ENCODE data around the gene SERPINH1.

Gene SERPINH1

DNA sequence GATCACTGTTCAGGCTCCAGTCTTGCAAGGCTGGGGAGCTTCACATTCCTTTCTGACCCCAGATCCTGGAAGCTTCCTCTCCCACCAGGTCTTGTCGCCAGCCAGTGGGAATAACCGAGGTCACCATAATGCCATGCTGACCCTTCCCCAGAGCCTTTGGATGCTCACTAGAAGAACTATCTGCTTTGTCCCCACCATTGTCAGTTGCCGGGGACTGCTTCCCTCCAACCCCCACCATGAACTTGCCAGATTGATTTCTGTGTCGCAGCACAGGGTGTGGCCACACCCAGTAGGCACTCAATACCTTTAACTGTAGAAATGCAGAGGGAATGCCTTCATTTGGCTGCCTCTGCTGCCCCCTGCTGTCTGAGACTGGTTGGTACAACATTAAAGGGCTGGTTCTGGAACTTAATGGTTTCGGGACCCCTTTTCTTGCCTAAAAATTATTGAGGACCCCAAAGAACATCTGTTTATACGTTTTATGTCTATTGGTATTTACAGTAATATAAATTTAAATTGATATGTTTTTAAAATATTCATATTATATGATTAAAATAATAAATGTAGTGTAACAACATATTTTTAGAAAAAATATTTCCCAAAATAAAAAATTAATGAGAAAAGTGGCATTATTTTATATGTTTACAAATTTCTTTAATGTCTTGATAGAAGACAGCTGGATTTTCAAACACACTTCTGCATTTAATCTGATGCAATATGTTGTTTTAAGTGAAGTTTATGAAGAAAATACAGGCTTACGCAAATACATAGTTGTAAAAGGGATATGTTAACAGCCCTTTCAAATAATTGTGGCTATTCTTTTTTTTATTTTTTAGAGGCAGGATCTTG, 29.6 kb upstream of the SERPINH1 start:
- peak; percentile 84 for DNase-seq
- ATAC-seq: peak; percentile 54

DNA sequence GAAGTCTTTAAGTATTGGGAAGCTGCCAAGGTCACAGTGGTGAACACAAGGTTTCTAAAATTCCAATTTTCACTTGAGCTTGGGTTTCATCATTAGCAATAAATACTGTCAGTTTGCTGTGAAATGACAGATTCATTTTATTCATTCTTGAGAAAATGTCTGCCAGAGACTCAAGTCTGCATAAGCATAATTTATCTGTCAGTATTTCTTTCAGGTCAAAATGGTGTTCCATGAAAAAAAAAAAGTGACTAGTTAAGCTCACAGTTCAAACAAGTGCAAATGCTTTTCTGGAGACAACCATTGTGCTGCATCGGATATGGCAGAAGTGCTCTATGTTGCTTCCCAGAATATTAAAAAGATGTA, 28.2 kb upstream of the SERPINH1 start:
- ATAC-seq (no peak), DNase-seq (no peak)

DNA sequence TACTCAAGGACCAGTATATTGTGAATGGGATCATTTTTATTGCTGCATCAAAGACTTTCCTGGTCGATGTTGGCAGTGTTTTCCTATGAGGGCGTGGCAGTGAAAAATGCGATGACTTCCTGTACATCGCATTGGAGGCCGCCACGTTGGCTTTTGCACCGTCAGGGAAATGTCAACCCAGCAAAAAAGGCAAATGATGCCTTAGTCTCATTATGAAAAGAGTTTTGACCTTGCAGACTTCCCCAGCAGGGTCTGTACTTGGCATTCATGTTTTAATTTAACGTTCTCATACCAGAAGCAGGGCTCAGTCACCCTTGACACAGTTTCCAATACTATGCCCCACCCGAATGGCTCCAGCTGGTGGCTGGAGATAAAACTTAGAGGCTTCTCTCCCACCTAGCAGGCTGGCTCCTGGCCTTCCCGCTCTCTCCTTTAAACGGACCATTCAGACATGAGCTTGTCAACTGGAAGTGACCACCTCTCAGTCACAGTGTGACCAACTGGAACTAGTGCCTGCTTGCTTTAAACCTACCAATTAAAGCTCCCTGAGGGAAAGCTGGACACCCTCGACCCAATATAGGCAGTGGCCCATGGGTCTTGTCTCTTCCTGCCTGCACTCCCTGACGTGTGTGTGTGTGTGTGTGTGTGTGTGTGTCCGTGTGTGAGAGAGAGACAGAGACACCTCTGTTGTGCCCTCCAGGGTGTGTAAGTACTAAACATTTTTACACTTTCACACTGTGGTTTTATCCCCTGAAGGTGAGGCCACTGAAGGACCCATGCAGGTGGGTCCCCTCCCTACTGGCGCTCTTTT, 27.6 kb upstream of the SERPINH1 start:
- no peak for DNase-seq
- no peak for ATAC-seq

GRCh38 chr11:75535071-75535470, 27.0 kb upstream of the SERPINH1 start:
- no peak for ATAC-seq
- no peak for DNase-seq

DNA sequence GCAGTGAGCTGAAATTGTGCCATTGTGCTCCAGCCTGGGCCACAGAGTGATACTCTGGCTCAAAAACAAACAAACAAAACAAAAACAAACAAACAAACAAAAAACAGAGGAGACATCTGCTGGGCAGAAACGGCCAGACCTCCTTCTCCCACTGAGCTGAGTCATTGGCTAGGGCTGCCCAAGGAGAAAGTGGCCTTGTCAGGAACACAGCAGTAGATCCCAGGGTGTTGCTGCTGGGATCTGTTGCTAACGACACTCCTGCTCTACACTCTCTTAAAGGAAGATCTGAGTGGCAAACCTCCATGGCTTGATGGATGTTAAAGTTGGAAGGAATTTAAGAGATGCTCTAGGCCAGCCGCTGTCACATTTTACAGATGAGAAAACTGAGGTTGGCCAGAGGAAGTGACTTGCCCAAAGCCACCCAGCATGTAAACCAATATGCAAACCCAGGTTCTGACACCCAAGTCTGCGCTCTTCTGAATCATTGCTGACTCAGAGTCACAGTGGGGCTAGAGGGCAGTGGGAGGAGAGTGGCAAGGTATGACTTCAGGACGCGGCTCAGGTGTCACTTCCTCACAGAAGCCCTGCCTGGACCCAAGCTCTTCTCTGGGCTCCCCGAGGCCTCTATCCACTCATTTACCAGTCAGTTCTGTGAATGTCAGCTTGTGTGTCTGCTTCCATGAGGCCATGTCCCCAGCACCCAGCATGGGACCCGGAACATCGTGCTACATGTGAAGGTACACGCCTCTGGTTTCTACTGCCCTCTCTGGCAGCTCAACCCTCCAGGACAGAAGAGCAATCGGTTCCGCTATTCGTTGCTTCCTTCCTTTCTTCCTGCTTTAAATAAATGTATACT, 25.0 kb upstream of the SERPINH1 start:
- DNase-seq: peak; percentile 54
- peak; percentile 93 for ATAC-seq

DNA sequence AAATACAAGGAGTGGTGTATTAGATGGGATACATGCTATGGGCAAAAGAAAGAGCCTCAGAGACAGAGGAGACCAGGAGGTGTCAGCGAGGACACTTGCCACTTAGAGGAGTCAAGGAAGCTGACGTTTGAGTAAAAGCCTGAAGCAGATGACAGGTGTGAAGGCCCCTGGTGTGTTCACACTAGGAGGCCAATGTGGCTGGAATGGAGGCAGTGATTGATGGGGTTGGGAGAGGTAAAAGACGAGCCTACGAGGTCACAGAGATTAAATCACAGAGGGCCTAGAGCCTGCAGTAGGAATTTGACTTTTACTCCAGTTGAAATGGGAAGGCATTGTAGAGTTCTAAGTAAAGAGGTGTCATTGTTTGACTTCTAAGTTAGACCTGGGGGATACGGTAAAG, 24.3 kb upstream of the SERPINH1 start:
- ATAC-seq: no peak
- no peak for DNase-seq

DNA sequence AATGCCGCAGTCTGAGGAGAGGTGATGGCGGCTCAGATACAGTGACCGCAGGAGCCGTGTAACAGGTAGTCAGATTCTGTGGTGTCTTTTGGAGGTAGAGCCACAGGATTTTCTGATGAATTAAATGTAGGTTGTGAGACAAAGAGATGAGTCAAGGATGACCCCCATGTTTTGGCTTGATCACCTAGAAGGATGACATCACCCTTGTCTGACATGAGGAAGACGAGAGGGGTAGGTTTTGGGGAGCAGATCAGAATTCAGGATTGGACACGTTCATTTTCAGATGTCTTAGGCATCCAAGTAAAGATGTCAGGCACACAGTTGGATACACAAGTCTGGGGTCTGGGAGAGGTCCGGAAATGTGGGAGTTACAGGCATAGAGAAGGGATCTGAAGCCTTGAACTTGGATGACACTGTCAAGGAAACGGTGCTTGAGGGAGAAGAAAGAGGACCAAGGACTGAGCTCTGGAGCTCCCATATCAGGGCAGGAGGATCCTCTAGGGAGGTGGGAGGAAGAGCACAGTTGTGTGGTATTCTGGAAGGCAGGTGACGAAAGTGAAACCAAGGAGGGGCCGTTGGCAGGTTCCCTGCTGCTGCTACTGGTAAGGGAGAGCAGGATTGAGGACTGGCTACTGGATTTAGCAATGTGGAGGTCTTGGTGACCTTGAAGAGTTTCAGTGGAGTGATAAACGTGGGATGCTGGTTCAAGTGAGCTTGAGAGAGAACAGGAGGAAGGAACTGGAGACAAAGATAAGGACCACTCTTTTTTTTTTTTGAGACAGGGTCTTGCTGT, 23.7 kb upstream of the SERPINH1 start:
- DNase-seq (no peak), ATAC-seq (no peak)

DNA sequence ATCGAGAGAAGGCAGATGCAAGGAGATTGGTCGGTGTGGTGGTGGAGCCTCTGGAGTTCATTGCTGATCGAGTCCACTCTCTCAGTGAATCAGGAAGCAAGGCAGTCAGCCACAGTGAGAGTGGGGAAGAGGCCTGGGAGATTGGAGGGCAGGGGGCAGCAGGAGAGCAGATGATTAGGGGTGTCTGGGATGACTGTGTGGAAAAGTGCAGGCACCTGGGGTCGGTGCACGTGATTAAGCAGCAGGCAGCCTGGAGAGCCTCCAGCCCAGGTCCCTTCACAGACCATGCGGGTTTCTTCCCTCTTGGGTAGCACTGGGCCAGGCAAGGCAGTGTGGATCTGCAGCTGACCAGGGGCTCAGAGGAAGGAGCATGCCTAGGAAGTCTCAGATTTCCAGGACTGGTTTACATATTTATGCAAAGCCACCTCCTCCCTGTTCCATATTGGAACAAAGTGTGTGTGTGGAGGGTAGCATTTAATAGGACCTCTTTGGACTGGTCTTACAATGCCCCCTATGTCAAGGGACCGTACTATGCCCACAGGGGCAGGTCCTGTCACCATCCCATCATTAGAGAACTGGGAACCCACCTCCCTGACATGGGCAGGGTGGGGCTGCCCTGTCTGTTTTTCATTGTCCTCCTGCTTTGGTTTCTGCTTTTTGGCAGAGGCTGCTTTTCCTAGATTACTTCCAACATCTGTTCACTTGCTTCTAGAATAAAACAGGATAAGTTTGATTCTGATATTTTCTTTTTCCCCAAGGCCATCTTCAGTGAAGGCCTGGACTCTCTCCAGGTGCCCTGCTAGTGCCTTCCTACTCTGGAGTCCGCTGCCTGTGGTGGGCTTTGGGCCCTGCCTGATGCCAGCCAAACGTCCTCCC, 22.4 kb upstream of the SERPINH1 start:
- no peak for ATAC-seq
- DNase-seq: no peak

DNA sequence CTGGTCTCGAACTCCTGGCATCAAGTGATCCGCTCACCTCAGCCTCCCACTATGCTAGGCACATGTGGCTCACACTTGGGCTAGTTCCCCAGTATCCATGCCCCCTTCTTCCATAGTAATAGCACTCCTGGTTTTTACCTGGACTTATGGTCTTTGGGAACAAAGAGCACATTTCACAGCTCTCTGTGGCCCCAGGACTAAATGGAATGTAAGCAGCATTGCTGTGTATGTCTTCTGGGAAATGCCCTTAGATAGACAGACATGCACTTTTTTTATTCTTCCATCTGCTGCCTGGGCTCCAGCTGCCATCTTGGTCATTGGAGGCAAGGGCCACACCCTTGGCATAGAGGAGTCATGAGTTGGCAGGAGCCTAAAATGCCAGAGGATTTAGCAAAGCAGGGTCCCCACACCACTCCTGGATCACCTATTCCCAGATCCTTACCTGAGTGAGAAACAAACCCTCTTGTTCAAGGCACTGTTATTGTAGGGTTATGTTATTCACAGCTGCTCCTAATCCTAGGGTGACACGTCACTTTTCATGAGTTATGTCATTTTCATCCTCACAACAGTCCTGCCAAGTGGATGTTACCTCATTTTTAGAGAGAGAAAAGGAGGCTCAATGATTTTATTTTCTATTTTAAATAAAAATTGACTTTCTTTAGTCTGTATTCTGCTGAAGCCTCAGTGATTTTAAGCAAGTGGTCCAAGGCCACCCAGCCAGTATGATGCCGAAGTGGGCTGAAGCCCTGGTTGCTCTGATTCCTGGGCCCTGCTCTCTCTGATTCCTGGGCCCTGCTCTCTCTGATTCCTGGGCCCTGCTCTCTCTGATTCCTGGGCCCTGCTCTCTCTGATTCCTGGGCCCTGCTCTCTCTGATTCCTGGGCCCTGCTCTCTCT, 20.6 kb upstream of the SERPINH1 start:
- ATAC-seq: no peak

DNA sequence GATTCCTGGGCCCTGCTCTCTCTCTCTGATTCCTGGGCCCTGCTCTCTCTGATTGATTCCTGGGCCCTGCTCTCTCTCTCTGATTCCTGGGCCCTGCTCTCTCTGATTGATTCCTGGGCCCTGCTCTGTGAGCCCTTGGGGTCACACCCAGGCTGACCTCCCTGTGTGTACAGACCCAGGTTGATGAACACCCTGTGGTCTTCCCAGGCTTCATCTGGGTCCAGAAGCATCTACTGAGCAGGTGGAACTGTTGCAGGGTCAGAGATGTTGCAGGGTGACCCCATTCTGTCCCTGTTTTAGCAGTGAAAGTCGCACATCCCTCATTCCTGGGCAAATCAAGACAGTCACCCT, 20.0 kb upstream of the SERPINH1 start:
- ATAC-seq (no peak), DNase-seq (no peak)

More for the DNA sequence above, 20.6 kb upstream of the SERPINH1 start:
- DNase-seq: no peak

GRCh38 chr11:75543806-75544205, 18.2 kb upstream of the SERPINH1 start:
- no peak for ATAC-seq
- no peak for DNase-seq

DNA sequence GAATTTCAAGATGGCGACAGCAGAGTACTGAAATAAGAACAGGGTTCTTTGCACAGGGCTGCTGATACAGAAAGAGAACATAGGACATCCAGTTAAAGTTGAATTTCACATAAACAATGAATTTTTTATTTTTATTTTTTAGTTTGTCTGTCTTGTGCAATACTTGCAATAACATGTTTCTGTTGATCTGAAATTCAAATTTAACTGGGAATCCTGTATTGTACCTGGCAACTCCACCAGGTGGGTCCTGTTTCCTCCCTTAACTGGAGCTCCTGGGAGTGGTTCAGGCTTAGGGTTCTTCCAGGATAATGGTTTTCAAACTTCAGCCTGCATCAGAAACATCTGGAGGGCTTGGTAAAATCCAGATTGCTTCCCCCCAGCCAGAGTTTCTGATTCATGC, 14.9 kb upstream of the SERPINH1 start:
- no peak for ATAC-seq
- no peak for DNase-seq

DNA sequence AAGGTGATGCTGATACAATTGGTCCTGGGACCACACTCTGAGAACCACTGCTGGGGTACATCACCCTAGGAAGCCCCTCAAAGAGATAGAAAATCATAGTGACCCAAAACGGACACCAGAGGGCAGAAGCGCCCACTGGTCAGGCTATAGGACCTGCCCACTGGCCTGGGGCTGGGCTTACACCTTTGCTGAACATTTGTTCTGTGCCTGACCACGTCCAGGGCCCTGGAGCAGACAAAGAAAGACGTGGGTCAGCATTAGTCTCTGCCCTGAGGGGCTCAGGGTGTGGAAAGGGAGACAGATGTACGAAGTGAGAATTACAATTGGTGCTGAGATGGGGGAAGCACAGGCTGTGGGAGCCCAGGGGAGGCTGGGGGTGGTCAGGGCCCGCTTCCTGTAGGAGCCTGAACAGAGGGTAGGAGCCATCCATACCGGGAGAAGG, 14.4 kb upstream of the SERPINH1 start:
- DNase-seq (peak; percentile 54), ATAC-seq (peak; percentile 42)

- ATAC-seq (no peak), DNase-seq (no peak)
These were observed 13.3 kb upstream of the SERPINH1 start for GRCh38 chr11:75548595-75549272.

DNA sequence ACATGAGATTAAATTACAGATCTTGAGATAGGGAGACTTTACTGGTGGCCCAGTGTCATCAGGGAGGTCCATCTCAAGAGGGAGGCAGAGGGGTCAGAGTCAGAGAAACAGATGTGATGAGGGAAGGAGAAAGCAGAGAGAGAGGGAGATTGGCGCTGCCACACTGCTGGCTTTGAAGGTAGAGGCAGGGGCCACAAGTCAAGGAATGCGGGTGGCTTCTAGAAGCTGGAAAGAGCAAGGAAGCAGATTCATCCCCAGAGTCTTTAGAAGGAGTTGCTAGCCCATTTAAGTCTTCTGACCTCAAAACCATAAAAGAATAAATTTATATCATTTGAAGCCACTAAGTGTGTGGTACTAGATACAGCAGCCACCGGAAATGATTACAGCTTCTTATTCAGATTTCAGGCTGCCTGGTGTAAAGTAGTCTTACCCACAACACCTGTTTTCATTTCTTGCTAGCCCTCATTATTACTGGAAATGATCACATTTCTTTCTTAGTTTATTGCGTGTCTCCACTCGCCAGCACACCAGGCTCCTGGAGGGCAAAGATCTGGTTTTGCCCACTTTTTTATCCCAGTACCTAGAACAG, 12.6 kb upstream of the SERPINH1 start:
- ATAC-seq (no peak), DNase-seq (no peak)

DNA sequence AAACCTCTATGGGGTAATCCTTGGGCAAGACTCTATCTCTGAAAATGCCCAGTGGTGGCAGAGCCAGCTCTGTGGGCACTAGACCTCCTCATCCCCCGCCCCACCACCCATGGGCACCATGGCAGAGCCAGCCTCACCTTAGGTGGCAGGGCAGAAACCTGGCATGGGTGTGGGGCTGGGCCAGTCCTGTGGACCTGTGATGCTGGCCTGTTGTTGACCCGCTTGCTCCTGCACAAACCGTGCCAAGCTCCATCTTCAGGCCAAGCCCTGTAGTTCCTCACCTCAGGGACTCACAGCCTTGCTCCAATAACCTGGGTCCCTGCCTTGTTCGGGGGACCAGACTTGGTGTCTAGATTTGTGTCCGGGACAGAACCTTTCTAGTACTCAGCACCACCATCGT, 8.9 kb upstream of the SERPINH1 start:
- ATAC-seq: no peak
- no peak for DNase-seq

- ATAC-seq (no peak), DNase-seq (no peak)
These were observed 8.2 kb upstream of the SERPINH1 start for GRCh38 chr11:75553889-75554257.

- peak; percentile 21 for ATAC-seq
- DNase-seq: no peak
These were observed 7.6 kb upstream of the SERPINH1 start for GRCh38 chr11:75554258-75555022.
